IPS-11a (cell line): Measurements from ENCODE around the gene KRTAP9-4.
"Not testable (repeated sequence)": the region's sequence is repeated elsewhere in the genome, so short reads cannot be mapped to it uniquely, and the experiment has no call there.

Source experiments
- H3K4me3 ChIP-seq: one replicate; pipeline ENCODE4 v1.5.1; 2013; ENCODE audit warnings: low read depth, low read length, control low read depth

KRTAP9-4 gene

GRCh38 chr17:41264599-41264998 is 15.1 kb downstream of the KRTAP9-4 start:
- H3K4me3 ChIP-seq, result no peak overlapping the region

GRCh38 chr17:41265078-41265477 is 15.6 kb downstream of the KRTAP9-4 start, which contains the start of gene KRTAP9-6:
TSS of gene KRTAP9-6 (plus strand) at chr17:41265378. CDS start at chr17:41265378, 0 bp downstream.
- no peak within 1 kb of the TSS for H3K4me3 ChIP-seq

- no peak overlapping the region for H3K4me3 ChIP-seq
Observed at GRCh38 chr17:41267711-41268110, 18.2 kb downstream of the KRTAP9-4 start.

- H3K4me3 ChIP-seq, result not testable (repeated sequence)
Observed at GRCh38 chr17:41271323-41271722, 21.8 kb downstream of the KRTAP9-4 start.

GRCh38 chr17:41271858-41272257 is 22.4 kb downstream of the KRTAP9-4 start:
- no peak overlapping the region for H3K4me3 ChIP-seq

GRCh38 chr17:41275648-41276190 is 26.2 kb downstream of the KRTAP9-4 start, which contains the start of gene KRTAP9-7:
TSS of gene KRTAP9-7 (plus strand) at chr17:41275698. CDS start at chr17:41275698, 0 bp downstream.
- not testable (repeated sequence) for H3K4me3 ChIP-seq

GRCh38 chr17:41278176-41278955 is 28.9 kb downstream of the KRTAP9-4 start:
- no peak overlapping the region for H3K4me3 ChIP-seq

- H3K4me3 ChIP-seq, result no peak overlapping the region
Observed at GRCh38 chr17:41284043-41284442, 34.6 kb downstream of the KRTAP9-4 start.

GRCh38 chr17:41284546-41284945 is 35.1 kb downstream of the KRTAP9-4 start:
- no peak overlapping the region for H3K4me3 ChIP-seq

GRCh38 chr17:41287050-41287449 is 37.6 kb downstream of the KRTAP9-4 start:
- H3K4me3 ChIP-seq, result no peak overlapping the region

GRCh38 chr17:41294016-41294415 is 44.5 kb downstream of the KRTAP9-4 start:
- H3K4me3 ChIP-seq, result no peak overlapping the region

GRCh38 chr17:41296846-41297245 is 47.4 kb downstream of the KRTAP9-4 start:
- no peak overlapping the region for H3K4me3 ChIP-seq

GRCh38 chr17:41298458-41299135 is 49.1 kb downstream of the KRTAP9-4 start:
- no peak overlapping the region for H3K4me3 ChIP-seq
